Muscle of leg (tissue), 11 donors: Measurements from ENCODE around the gene DUSP7. TPM values are rescaled to one million over a fixed set of nuclear protein-coding genes. Genes with fewer than 3 reads are reported as not detected.
"Not testable (repeated sequence)": the region's sequence is repeated elsewhere in the genome, so short reads cannot be mapped to it uniquely, and the experiment has no call there.

Experiments
- DNase-seq: peaks from one replicate; pipeline ENCODE4 v3.0.0; 2013
- H3K27ac ChIP-seq: one replicate; pipeline ENCODE4 v1.5.1; 2013; ENCODE audit warnings: mild to moderate bottlenecking, low read length, control low read depth
- H3K27me3 ChIP-seq: one replicate; pipeline ENCODE4 v1.6.1; 2013; ENCODE audit warnings: low read length; ENCODE audit not compliant: control insufficient read depth, insufficient read depth
- H3K36me3 ChIP-seq: one replicate; pipeline ENCODE4 v1.6.1; 2013; ENCODE audit warnings: low read length; ENCODE audit not compliant: control insufficient read depth, insufficient read depth
- H3K4me1 ChIP-seq: one replicate; pipeline ENCODE4 v1.6.1; 2013; ENCODE audit warnings: low read length; ENCODE audit not compliant: control insufficient read depth, insufficient read depth
- H3K4me3 ChIP-seq: one replicate; pipeline ENCODE4 v1.5.1; 2013; ENCODE audit warnings: low read length, control low read depth
- H3K9me3 ChIP-seq: replicated peaks from 2 replicates; pipeline ENCODE4 v1.6.1; 2013; ENCODE audit warnings: low read depth, low read length; ENCODE audit not compliant: control insufficient read depth
- WGBS: methylation state at CpG from one replicate; pipeline ENCODE4 v1.1.5; 2013; ENCODE audit warnings: missing lambda C conversion rate; ENCODE audit not compliant: insufficient coverage; 5-methylcytosine and 5-hydroxymethylcytosine counted together
- polyA plus RNA-seq, 8 donors: library from polyadenylated mRNA; unstranded; fragments of 120-200 nt; gene quantifications; one replicate each; pipeline versions ENCODE4 v1.2.1 to v1.2.3, GENCODE V29; 2013; ENCODE audit warnings: inconsistent platforms in 1 of 8, low replicate concordance in 1 of 8; ENCODE audit not compliant: insufficient read length in 8 of 8, insufficient read depth in 1 of 8
- total RNA-seq: library from RNA; stranded (reverse); fragments of 120-200 nt; gene quantifications from one replicate; pipeline ENCODE4 v1.2.4, GENCODE V29; 2013

The DUSP7 gene
- total and polyA plus RNA-seq, 9 donors, result 14.0 to 32.5 (median 26.1) TPM

DNA sequence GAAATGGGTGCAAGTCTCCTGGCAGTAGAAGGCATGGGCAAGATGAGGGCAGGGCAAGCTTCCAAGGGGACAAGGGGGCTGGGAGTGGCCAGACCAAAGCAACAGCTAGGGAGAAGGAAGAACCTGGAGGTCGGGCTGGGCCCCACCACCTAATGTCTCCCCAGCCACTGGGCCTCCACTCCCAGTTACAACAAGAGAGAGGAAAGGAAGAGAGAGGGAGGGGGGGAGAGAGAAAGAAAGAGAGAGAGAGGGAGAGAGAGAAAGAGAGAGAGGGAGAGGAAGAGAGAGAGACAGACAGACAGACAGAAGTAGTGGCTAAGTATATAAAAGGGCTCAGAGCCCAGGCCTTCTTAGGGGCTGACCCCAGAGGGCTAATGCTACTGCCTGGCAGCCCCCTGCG lies 6.9 kb downstream of the DUSP7 start:
- H3K9me3 ChIP-seq, result no peaks in the 10 kb centered on the region
- H3K4me3 ChIP-seq, result no peak overlapping the region
- 60% methylated on average over 1 of the region's 2 CpGs for WGBS
- H3K27me3 ChIP-seq, result no peaks in the 10 kb centered on the region
- H3K27ac ChIP-seq, result no peak overlapping the region
- no peak for DNase-seq
- peaks cover 58% of the 10 kb centered on the region for H3K36me3 ChIP-seq
- peaks cover 63% of the 10 kb centered on the region for H3K4me1 ChIP-seq

DNA sequence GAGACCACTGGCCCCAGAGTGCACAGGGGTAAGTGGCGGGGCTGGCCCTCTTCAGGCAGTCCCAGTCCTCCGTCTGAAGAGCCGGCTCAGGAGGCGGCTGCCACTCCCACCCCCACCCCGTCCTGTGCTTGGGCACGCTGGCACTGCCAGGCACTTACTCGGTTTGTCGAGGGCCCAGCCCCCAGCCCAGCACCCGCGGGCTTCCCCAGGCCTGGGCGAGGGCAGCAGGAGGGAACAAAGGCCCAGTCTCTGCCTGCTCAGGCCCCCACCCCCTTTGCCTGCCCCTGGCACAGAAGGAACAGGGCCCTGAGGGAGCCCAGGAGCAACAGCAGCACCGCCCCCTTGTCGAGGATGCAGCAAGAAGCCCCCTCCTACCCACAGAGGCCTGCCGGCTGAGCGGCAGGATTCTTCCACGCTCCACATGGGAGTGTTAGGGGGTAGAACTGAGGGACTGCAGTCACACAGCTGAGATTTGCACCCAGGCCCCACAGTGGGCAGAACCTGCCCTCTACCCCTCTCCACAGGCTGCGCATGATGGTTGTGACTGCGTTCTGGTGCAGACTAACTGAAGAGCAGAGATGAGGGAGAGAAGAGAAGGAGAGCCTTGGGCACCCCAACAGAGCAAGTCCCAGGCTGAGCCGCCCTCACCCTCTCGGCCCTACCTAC lies 8.9 kb downstream of the DUSP7 start:
- Histone ChIP-seq H3K4me1 (peaks cover 54% of the 10 kb centered on the region), H3K36me3 (peaks cover 38% of the 10 kb centered on the region), H3K9me3 (no peaks in the 10 kb centered on the region), H3K27ac (no peak overlapping the region), H3K4me3 (no peak overlapping the region), H3K27me3 (no peaks in the 10 kb centered on the region)
- 78% methylated on average over 10 of the region's 20 CpGs for whole genome bisulfite sequencing
- no peak for DNase-seq

DNA sequence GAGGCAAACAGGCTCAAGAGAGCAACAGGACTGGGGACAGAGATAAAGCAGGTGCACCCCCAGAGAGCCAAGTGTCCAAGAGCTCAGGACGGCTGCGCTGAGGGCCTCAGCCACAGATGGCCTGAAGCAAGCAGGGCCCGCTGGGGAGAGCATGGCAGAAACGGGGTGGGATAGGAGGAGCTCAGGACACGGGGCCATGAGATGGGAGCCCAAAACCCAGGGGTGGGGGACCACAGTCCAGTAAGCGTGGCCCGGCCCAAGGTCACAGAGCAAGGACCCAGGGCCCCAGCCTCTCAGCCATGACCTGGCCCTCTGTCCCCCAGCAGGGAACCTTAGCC lies 9.5 kb downstream of the DUSP7 start:
- DNase-seq, result no peak
- H3K27ac ChIP-seq, result no peak overlapping the region
- 57% methylated on average over 5 of the region's 7 CpGs for whole genome bisulfite sequencing
- H3K4me3 ChIP-seq, result no peak overlapping the region
- H3K4me1 ChIP-seq, result peaks cover 48% of the 10 kb centered on the region
- peaks cover 32% of the 10 kb centered on the region for H3K36me3 ChIP-seq
- no peaks in the 10 kb centered on the region for H3K9me3 ChIP-seq
- H3K27me3 ChIP-seq, result no peaks in the 10 kb centered on the region

DNA sequence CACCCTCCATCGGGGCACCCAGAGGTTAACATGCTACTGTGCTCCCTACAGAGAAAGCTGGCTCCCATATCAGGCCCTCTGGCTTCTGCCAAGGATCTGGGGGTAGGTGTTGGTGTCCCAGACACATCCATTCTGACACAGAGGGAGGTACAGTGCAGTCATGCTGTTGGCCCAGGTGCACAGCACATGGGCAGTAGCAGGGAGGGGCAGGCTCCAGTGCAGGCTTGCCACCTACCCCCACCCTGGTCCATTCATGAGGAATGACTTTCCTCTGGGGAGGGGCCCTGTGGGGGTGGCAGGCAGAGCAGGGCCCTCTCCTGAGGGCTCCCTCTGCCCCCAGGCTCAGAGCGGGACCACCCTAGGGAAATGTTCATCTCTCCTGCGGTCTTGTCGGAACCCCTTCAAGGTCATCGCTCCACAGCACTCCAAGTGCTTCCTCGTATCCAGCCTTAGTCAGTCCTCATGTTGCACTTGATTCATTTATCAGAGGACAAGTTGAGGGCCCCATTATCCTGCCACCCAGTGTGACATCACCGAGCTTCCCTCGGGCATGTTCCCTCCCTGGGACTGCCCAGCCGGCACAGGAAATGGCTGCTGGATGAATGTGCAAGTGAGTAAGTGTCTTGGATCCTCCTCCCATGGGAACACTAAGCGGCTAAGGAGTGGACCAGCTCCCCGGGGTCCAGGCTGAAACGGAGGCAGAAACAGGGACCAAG lies 10.0 kb downstream of the DUSP7 start:
- Histone ChIP-seq H3K36me3 (peaks cover 27% of the 10 kb centered on the region), H3K4me1 (peaks cover 47% of the 10 kb centered on the region), H3K9me3 (no peaks in the 10 kb centered on the region), H3K4me3 (no peak overlapping the region), H3K27ac (no peak overlapping the region), H3K27me3 (no peaks in the 10 kb centered on the region)
- WGBS, result 64% methylated on average over 10 of the region's 12 CpGs
- DNase-seq, result no peak

DNA sequence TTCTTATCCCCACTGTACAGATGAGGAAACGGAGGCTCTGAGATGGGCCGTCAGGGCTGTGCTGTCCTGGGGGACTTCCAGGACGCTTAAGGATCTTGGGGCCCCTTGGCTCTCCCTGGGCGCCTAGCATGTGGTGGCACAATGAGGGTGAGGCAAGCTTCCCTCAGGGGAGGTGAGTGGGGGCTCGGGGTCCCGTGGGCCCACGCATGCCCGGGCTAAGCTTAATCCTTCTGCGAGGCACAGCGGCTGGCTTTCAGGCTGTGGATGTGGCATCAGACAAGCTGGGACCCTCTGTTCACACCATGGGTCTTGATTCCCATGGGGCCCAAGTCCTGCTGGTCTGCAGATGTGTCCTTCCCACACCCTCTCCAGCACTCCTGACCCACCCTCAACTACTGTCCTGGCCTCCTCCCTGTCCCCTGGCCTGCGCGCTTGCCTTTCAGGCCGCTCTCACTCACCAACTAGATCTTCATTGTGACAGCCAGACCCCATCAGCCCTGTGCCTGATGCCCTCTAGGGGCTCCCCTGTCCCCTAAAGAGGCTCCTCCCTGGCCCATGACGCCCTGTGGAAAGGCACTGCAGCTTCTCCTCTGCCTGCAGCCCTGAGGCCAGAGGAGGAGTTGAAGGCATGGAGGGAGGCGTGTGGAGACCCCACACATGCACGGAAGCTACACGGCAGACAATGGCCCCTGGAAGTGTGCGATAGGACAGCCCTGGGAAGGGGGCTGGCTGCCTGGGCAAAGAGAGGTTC lies 11.3 kb downstream of the DUSP7 start:
- 80% methylated on average over 13 of the region's 18 CpGs for WGBS
- peaks cover 14% of the 10 kb centered on the region for H3K36me3 ChIP-seq
- no peaks in the 10 kb centered on the region for H3K9me3 ChIP-seq
- H3K4me3 ChIP-seq, result no peak overlapping the region
- H3K27ac ChIP-seq, result no peak overlapping the region
- H3K27me3 ChIP-seq, result no peaks in the 10 kb centered on the region
- no peak for DNase-seq
- peaks cover 50% of the 10 kb centered on the region for H3K4me1 ChIP-seq

DNA sequence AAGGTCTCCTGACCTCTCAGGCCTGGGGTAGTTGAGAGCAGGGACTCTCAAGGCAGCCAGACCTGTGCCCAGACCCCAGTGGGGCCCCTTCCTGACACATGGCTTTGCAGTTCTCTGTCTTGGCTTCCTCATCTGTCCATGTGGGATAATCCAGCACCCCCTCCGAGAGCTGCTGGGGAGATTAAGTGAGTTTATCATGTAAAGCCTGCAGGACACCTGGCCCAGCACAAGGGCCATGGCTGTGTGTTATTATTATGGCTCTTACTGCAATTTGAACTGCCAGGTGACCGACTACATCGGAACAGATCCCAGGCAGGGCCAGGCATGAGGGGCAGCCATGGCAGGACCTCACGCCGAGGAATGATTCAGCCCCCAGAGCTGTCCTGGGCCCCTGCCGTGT lies 12.6 kb downstream of the DUSP7 start:
- DNase-seq, result no peak
- H3K9me3 ChIP-seq, result no peaks in the 10 kb centered on the region
- no peak overlapping the region for H3K27ac ChIP-seq
- H3K36me3 ChIP-seq, result peaks cover 6% of the 10 kb centered on the region
- no peaks in the 10 kb centered on the region for H3K27me3 ChIP-seq
- H3K4me3 ChIP-seq, result no peak overlapping the region
- peaks cover 58% of the 10 kb centered on the region for H3K4me1 ChIP-seq
- WGBS, result 33% methylated on average over 5 of the region's 6 CpGs

DNA sequence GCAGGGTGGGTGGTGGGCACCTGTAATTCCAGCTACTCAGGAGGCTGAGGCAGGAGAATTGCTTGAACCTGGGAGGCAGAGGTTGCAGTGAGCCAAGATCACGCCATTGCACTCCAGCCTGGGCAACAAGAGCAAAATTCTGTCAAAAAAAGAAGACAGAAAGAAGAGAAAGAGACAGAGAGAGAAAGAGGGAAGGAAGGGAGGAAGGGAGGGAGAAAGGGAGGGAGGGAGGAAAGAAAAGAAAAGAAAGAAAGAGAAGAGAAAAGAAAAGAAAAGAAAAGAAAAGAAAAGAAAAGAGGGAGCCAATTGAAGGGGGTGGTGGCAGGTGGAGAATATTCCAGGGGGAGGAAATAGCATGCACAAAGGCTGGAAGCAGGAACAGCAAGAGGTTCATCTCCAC lies 13.3 kb downstream of the DUSP7 start:
- not testable (repeated sequence) for H3K27me3 ChIP-seq, H3K36me3 ChIP-seq, H3K9me3 ChIP-seq, H3K4me3 ChIP-seq, H3K27ac ChIP-seq, DNase-seq
- 80% methylated on average over 1 of the region's 1 CpG for WGBS
- H3K4me1 ChIP-seq, result peaks cover 60% of the 10 kb centered on the region

DNA sequence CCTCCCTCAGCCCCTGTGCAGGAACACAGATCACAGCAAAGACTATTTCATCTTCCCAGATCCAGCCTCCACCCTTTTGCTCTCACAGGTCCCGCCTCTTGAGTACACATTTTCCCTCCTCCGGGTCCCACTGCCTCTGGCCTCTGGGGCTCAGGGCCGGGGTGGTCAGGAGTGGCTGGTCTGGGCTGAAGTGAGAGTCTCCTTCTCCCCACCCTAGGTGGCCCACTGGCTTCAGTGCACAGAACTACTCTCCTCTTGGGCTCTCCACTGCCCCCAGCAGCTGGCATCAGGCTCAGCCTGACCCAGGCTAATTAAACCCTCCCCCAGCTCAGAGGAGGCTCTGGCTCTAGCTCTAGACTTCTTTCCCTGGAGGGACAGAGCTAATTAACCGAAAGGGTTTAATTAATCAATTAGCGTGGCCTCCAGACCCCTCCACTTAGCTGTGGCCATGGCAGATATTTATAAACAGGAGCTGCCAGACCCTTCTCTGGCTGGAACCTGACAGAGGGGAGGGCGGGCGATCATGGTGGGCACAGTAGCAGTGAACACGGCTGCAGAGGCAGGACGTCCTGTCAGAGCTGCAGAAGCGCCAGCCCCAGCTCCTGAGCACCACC lies 15.1 kb downstream of the DUSP7 start:
- Histone ChIP-seq H3K4me1 (peaks cover 58% of the 10 kb centered on the region), H3K9me3 (no peaks in the 10 kb centered on the region), H3K27me3 (no peaks in the 10 kb centered on the region), H3K27ac (no peak overlapping the region), H3K36me3 (no peaks in the 10 kb centered on the region), H3K4me3 (no peak overlapping the region)
- DNase-seq, result no peak
- 83% methylated on average over 5 of the region's 10 CpGs for WGBS

DNA sequence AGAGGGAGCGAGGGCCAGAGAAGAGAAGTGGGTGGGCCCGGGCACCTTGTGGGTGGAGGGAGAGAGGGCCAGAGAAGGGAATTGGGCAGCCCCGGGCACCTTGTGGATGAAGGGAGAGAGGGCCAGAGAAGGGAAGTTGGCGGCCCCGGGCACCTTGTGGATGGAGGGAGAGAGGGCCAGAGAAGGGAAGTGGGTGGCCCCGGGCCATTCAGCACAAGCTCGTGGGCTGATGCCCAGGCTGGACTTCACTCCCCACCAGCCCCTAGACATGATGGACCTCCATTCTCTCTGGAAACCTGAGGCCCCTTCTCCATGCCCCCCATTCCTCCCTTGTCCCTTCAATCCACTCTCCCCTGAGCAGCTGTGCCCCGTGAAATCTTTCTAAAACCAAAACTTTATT lies 15.8 kb downstream of the DUSP7 start:
- peak overlapping the region; percentile 1 for H3K27ac ChIP-seq
- H3K9me3 ChIP-seq, result no peaks in the 10 kb centered on the region
- H3K36me3 ChIP-seq, result no peaks in the 10 kb centered on the region
- WGBS, result 77% methylated on average over 6 of the region's 8 CpGs
- H3K27me3 ChIP-seq, result no peaks in the 10 kb centered on the region
- no peak for DNase-seq
- peaks cover 53% of the 10 kb centered on the region for H3K4me1 ChIP-seq
- no peak overlapping the region for H3K4me3 ChIP-seq

DNA sequence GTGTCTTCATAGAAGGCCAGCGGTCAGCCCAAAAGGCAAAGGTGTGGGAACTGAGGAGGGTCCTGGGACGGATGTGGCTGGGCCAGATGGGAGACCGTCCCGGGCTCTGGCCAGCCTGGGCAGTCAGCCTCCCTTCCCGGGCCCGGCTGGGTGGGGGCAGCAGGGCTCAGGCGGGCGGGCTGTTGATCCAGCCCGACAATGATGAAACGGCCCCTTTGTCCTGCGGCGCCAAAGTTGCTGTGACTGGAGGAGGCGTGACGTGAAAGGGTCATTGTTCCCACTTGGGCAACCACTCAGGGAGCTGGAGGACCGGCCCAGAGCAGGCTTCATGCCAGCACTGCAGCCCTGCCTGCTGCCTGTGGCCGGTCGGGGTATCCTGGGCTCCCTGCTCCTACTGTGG lies 16.5 kb downstream of the DUSP7 start:
- WGBS, result 55% methylated on average over 15 of the region's 17 CpGs
- H3K4me1 ChIP-seq, result peaks cover 48% of the 10 kb centered on the region
- H3K36me3 ChIP-seq, result no peaks in the 10 kb centered on the region
- H3K9me3 ChIP-seq, result no peaks in the 10 kb centered on the region
- no peak overlapping the region for H3K4me3 ChIP-seq
- no peaks in the 10 kb centered on the region for H3K27me3 ChIP-seq
- peak overlapping the region; percentile 42 for H3K27ac ChIP-seq
- peak; percentile 81 for DNase-seq
